ENCODE measurements around the gene PCDHGB6. TPM values are rescaled to one million over a fixed set of nuclear protein-coding genes. Genes with fewer than 3 reads are reported as not detected.
"Not testable (repeated sequence)": the region's sequence is repeated elsewhere in the genome, so short reads cannot be mapped to it uniquely, and the experiment has no call there.

The PCDHGB6 gene
- total RNA-seq, 1 donor from 2014 or later, result 60.0 TPM

DNA sequence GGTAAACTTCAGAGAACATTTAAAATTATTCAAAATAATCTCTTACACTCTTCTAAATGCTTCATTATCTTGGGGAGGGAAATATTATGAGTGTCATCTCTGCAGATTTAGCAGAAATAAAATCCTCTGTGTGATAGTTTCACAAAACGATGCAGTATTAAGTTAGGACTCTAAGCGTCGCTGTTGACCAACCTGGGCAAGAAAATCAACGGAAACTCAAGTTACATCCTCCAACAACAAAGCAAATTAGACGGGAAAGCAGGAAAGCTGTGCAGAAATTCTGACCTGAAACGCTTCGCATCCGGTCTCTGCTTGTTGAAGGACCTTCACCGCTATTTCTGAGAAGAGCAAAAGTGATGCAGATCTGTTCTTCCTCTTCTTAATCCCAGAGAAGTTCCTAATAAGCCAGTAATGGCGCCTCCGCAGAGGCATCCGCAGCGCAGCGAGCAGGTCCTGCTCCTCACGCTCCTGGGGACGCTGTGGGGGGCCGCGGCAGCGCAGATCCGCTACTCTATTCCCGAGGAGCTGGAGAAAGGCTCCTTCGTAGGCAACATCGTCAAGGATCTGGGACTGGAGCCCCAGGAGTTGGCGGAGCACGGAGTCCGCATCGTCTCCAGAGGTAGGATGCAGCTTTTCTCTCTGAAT, 34.0 kb upstream of the PCDHGB6 start, which contains the start of gene PCDHGA6:
Gene PCDHGA6 (plus strand): TSS at position 219 of the 645 bp plus-strand sequence. CDS start 193 bp downstream, at position 412.
- H3K4me1 Mint-ChIP-seq (ENCODE audit: unreplicated experiment), result no peaks in the 10 kb centered on the region
- H3K36me3 Mint-ChIP-seq (ENCODE audit: low read depth, unreplicated experiment), result peaks cover 62% of the 10 kb centered on the region
- H3K4me3 Mint-ChIP-seq (ENCODE audit: unreplicated experiment), result peak within 1 kb of the TSS; percentile 73
- no peak for DNase-seq (ENCODE audit: low spot score)
- H3K9me3 Mint-ChIP-seq (ENCODE audit: unreplicated experiment), result peaks cover 27% of the 10 kb centered on the region
- TF ChIP-seq, protein P1, sequence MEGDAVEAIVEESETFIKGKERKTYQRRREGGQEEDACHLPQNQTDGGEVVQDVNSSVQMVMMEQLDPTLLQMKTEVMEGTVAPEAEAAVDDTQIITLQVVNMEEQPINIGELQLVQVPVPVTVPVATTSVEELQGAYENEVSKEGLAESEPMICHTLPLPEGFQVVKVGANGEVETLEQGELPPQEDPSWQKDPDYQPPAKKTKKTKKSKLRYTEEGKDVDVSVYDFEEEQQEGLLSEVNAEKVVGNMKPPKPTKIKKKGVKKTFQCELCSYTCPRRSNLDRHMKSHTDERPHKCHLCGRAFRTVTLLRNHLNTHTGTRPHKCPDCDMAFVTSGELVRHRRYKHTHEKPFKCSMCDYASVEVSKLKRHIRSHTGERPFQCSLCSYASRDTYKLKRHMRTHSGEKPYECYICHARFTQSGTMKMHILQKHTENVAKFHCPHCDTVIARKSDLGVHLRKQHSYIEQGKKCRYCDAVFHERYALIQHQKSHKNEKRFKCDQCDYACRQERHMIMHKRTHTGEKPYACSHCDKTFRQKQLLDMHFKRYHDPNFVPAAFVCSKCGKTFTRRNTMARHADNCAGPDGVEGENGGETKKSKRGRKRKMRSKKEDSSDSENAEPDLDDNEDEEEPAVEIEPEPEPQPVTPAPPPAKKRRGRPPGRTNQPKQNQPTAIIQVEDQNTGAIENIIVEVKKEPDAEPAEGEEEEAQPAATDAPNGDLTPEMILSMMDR (IDR thresholded peaks at IDR 0.05; ENCODE audit: unreplicated experiment), result no peak
- peaks cover 2% of the 10 kb centered on the region for H3K27me3 Mint-ChIP-seq (ENCODE audit: unreplicated experiment)
- no peak within 1 kb of the TSS for H3K27ac Mint-ChIP-seq (ENCODE audit: unreplicated experiment)

DNA sequence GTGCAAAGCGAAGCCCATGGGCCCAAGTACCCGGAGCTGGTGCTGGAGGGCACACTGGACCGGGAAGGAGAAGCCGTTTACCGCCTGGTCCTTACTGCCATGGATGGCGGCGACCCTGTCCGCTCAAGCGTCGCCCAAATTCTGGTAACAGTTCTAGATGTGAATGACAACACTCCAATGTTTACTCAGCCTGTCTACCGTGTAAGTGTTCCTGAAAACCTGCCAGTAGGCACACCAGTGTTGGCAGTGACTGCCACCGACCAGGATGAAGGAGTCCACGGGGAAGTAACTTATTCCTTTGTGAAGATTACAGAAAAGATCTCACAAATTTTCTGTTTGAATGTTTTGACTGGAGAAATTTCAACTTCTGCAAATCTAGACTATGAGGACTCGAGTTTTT, 33.2 kb upstream of the PCDHGB6 start:
- peak overlapping the region; percentile 73 for H3K4me3 Mint-ChIP-seq (ENCODE audit: unreplicated experiment)

DNA sequence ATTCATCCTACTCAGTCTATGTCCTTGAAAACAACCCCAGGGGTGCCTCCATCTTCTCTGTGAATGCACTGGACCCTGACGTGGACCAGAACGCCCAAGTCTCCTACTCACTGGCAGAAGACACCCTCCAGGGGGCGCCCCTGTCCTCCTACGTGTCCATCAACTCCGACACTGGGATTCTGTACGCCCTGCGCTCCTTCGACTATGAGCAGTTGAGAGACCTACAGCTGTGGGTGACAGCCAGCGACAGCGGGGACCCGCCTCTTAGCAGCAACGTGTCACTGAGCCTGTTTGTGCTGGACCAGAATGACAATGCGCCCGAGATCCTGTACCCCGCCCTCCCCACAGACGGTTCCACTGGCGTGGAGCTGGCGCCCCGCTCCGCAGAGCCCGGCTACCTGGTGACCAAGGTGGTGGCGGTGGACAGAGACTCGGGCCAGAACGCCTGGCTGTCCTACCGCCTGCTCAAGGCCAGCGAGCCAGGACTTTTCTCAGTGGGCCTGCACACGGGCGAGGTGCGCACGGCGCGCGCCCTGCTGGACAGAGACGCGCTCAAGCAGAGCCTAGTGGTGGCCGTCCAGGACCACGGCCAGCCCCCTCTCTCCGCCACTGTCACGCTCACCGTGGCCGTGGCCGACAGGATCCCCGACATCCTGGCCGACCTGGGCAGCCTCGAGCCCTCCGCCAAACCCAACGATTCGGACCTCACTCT, 32.2 kb upstream of the PCDHGB6 start:
- not testable (repeated sequence) for H3K27me3 Mint-ChIP-seq (ENCODE audit: unreplicated experiment); H3K4me1 Mint-ChIP-seq (ENCODE audit: unreplicated experiment); DNase-seq (ENCODE audit: low spot score); H3K27ac Mint-ChIP-seq (ENCODE audit: unreplicated experiment); H3K4me3 Mint-ChIP-seq (ENCODE audit: unreplicated experiment)
- Mint-ChIP-seq H3K9me3 (ENCODE audit: unreplicated experiment) (peaks cover 27% of the 10 kb centered on the region), H3K36me3 (ENCODE audit: low read depth, unreplicated experiment) (peaks cover 55% of the 10 kb centered on the region)

More for the DNA sequence above, 33.2 kb upstream of the PCDHGB6 start:
- peaks cover 27% of the 10 kb centered on the region for H3K9me3 Mint-ChIP-seq (ENCODE audit: unreplicated experiment)
- TF ChIP-seq, protein P1 (IDR thresholded peaks at IDR 0.05; ENCODE audit: unreplicated experiment), result no peak
- peaks cover 62% of the 10 kb centered on the region for H3K36me3 Mint-ChIP-seq (ENCODE audit: low read depth, unreplicated experiment)
- no peaks in the 10 kb centered on the region for H3K4me1 Mint-ChIP-seq (ENCODE audit: unreplicated experiment)
- no peak for DNase-seq (ENCODE audit: low spot score)
- peaks cover 2% of the 10 kb centered on the region for H3K27me3 Mint-ChIP-seq (ENCODE audit: unreplicated experiment)
- H3K27ac Mint-ChIP-seq (ENCODE audit: unreplicated experiment), result no peak overlapping the region

DNA sequence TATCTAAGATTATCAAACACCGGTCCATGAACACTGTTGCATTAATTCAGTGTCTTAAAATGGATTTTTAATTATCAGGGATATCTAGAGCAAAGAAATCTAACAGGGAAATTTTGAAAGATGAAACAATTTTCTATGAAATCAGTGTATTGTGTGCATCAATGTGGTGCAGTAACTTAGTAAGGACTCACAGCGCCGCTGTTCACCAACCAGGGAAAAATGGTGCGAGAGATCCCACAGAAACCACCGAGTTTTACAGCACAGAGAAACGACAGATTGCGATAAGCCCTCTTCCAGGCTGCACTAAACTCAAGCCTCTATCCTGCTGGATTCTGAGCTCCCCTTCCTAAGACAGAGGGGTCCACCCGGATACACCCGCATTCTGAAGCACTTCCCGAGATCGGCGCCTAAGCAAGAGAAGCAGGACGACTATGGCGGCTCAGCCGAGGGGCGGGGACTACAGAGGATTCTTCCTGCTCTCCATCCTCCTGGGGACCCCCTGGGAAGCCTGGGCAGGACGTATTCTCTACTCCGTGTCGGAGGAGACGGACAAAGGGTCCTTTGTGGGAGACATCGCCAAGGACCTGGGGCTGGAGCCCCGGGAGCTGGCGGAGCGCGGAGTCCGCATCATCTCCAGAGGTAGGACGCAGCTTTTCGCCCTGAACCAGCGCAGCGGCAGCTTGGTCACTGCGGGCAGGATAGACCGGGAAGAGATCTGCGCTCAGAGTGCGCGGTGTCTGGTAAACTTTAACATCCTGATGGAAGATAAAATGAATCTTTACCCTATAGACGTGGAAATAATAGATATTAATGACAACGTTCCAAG, 25.1 kb upstream of the PCDHGB6 start, which contains the start of gene PCDHGA7:
Gene PCDHGA7 (plus strand): TSS at position 274 of the 826 bp plus-strand sequence. CDS start 158 bp downstream, at position 432.
- Mint-ChIP-seq H3K4me1 (ENCODE audit: unreplicated experiment) (no peaks in the 10 kb centered on the region), H3K27ac (ENCODE audit: unreplicated experiment) (no peak within 1 kb of the TSS), H3K36me3 (ENCODE audit: low read depth, unreplicated experiment) (peaks cover 52% of the 10 kb centered on the region), H3K4me3 (ENCODE audit: unreplicated experiment) (peak within 1 kb of the TSS; percentile 89), H3K9me3 (ENCODE audit: unreplicated experiment) (peaks cover 22% of the 10 kb centered on the region), H3K27me3 (ENCODE audit: unreplicated experiment) (peaks cover 4% of the 10 kb centered on the region)
- no peak for DNase-seq (ENCODE audit: low spot score)
- TF ChIP-seq, protein P1 (IDR thresholded peaks at IDR 0.05; ENCODE audit: unreplicated experiment), result no peak

DNA sequence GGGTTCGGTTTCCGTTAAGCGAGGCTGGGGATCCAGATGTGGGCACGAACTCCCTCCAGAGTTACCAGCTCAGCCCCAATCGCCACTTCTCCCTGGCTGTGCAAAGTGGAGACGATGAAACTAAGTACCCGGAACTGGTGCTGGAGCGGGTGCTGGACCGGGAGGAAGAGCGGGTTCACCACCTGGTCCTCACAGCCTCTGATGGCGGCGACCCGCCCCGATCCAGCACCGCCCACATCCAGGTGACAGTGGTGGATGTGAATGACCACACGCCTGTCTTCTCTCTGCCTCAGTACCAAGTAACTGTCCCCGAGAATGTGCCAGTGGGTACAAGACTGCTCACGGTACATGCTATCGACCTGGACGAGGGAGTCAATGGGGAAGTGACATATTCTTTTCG, 24.5 kb upstream of the PCDHGB6 start:
- DNase-seq (ENCODE audit: low spot score), result no peak
- Mint-ChIP-seq H3K27me3 (ENCODE audit: unreplicated experiment) (peaks cover 4% of the 10 kb centered on the region), H3K4me3 (ENCODE audit: unreplicated experiment) (peak overlapping the region; percentile 89)

More for the DNA sequence above, 24.5 kb upstream of the PCDHGB6 start:
- peaks cover 54% of the 10 kb centered on the region for H3K36me3 Mint-ChIP-seq (ENCODE audit: low read depth, unreplicated experiment)
- H3K4me1 Mint-ChIP-seq (ENCODE audit: unreplicated experiment), result no peaks in the 10 kb centered on the region
- TF ChIP-seq, protein P1 (IDR thresholded peaks at IDR 0.05; ENCODE audit: unreplicated experiment), result no peak
- H3K27ac Mint-ChIP-seq (ENCODE audit: unreplicated experiment), result no peak overlapping the region
- peaks cover 24% of the 10 kb centered on the region for H3K9me3 Mint-ChIP-seq (ENCODE audit: unreplicated experiment)

Data from endothelial cell (in vitro differentiated cells).